HL-60 (cell line): Measurements from ENCODE around the gene IFNE.

ENCODE experiments used
- DNase-seq, 2 experiments: peaks; one replicate each; pipeline ENCODE4 v3.0.0-alpha.2; 2010 to 2020; ENCODE audit warnings: low read depth in 1 of 2, low spot score in 1 of 2
- H3K27ac ChIP-seq: fragments of 250-450 bp; sonication (Bioruptor Pico); replicated peaks from 2 replicates; pipeline ENCODE4 v1.5.1; 2020; ENCODE audit warnings: mild to moderate bottlenecking, moderate library complexity
- H3K27me3 ChIP-seq: fragments of 250-450 bp; sonication (Bioruptor Pico); 2 replicates; pipeline ENCODE4 v1.5.1; 2021; ENCODE audit warnings: mild to moderate bottlenecking, moderate library complexity; ENCODE audit not compliant: insufficient read depth, poor library complexity, severe bottlenecking
- H3K4me3 ChIP-seq: replicated peaks from 2 replicates; pipeline ENCODE4 v1.5.1; 2011; ENCODE audit warnings: mild to moderate bottlenecking, control low read depth, low read length; ENCODE audit not compliant: insufficient read depth
- GABPA ChIP-seq: IDR thresholded peaks from 2 replicates; pipeline ENCODE4 v1.6.1; 2012; ENCODE audit warnings: low read depth
- POLR2AphosphoS5 ChIP-seq: IDR thresholded peaks from 2 replicates; pipeline ENCODE4 v1.6.1; 2012; ENCODE audit warnings: low read depth
- SPI1 ChIP-seq: IDR thresholded peaks from 2 replicates; pipeline ENCODE4 v1.6.1; 2012; ENCODE audit warnings: low read depth, mild to moderate bottlenecking, borderline replicate concordance
- TF ChIP-seq, protein P1 (sequence below): IDR thresholded peaks from 2 replicates; pipeline ENCODE4 v1.6.1; 2012; ENCODE audit warnings: low read depth; ENCODE audit not compliant: insufficient replicate concordance
- TF ChIP-seq, protein P2 (sequence below): IDR thresholded peaks from one replicate; pipeline ENCODE4 v1.5.1; 2011; ENCODE audit warnings: low read length, control low read depth, inconsistent platforms; ENCODE audit not compliant: insufficient read depth

Gene IFNE

DNA sequence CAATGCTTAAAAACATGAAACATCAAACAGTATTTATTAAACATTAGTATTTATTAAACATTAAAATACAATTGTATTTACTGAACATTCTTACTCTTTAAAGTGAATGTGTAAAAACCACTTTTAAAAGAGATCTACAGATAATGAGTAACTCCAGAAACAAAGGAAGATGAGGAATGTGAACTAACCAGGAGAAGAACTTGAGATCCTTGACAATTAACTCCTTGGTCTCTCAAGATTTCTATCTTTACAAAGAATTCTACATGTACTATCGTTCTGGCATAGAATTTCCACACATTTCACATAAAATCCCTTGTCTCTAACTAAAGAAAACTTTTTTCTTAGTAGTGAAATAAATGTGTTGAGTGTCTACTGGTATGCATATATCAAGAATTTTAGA, 28.7 kb upstream of the IFNE start:
- Histone ChIP-seq H3K27ac (no peak overlapping the region), H3K27me3 (no peaks in the 10 kb centered on the region), H3K4me3 (no peak overlapping the region)
- DNase-seq: no peak
- TF ChIP-seq SPI1 (no peak), GABPA (no peak), POLR2AphosphoS5 (no peak)
- TF ChIP-seq, protein P1, sequence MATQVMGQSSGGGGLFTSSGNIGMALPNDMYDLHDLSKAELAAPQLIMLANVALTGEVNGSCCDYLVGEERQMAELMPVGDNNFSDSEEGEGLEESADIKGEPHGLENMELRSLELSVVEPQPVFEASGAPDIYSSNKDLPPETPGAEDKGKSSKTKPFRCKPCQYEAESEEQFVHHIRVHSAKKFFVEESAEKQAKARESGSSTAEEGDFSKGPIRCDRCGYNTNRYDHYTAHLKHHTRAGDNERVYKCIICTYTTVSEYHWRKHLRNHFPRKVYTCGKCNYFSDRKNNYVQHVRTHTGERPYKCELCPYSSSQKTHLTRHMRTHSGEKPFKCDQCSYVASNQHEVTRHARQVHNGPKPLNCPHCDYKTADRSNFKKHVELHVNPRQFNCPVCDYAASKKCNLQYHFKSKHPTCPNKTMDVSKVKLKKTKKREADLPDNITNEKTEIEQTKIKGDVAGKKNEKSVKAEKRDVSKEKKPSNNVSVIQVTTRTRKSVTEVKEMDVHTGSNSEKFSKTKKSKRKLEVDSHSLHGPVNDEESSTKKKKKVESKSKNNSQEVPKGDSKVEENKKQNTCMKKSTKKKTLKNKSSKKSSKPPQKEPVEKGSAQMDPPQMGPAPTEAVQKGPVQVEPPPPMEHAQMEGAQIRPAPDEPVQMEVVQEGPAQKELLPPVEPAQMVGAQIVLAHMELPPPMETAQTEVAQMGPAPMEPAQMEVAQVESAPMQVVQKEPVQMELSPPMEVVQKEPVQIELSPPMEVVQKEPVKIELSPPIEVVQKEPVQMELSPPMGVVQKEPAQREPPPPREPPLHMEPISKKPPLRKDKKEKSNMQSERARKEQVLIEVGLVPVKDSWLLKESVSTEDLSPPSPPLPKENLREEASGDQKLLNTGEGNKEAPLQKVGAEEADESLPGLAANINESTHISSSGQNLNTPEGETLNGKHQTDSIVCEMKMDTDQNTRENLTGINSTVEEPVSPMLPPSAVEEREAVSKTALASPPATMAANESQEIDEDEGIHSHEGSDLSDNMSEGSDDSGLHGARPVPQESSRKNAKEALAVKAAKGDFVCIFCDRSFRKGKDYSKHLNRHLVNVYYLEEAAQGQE: no peak
- TF ChIP-seq, protein P2, sequence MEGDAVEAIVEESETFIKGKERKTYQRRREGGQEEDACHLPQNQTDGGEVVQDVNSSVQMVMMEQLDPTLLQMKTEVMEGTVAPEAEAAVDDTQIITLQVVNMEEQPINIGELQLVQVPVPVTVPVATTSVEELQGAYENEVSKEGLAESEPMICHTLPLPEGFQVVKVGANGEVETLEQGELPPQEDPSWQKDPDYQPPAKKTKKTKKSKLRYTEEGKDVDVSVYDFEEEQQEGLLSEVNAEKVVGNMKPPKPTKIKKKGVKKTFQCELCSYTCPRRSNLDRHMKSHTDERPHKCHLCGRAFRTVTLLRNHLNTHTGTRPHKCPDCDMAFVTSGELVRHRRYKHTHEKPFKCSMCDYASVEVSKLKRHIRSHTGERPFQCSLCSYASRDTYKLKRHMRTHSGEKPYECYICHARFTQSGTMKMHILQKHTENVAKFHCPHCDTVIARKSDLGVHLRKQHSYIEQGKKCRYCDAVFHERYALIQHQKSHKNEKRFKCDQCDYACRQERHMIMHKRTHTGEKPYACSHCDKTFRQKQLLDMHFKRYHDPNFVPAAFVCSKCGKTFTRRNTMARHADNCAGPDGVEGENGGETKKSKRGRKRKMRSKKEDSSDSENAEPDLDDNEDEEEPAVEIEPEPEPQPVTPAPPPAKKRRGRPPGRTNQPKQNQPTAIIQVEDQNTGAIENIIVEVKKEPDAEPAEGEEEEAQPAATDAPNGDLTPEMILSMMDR: no peak

DNA sequence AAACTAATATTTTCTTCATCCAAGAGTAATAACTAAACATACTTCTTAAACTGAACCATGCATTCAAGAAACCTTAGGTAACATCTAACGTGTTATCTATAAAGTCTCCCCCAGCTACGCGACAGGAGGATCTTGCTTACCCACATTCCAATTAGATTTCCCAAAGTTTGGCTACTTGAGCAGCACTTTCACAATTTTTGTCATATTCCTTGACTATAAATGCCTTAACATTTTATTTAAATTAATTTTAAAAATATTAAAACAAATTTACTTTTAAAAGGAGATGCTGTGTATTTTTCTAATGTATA, 25.3 kb upstream of the IFNE start:
- Histone ChIP-seq H3K27ac (no peak overlapping the region), H3K4me3 (no peak overlapping the region), H3K27me3 (no peaks in the 10 kb centered on the region)
- DNase-seq: no peak
- no peak for TF ChIP-seq SPI1
- no peak for TF ChIP-seq POLR2AphosphoS5
- TF ChIP-seq, protein P1: no peak
- TF ChIP-seq, protein P2: no peak

DNA sequence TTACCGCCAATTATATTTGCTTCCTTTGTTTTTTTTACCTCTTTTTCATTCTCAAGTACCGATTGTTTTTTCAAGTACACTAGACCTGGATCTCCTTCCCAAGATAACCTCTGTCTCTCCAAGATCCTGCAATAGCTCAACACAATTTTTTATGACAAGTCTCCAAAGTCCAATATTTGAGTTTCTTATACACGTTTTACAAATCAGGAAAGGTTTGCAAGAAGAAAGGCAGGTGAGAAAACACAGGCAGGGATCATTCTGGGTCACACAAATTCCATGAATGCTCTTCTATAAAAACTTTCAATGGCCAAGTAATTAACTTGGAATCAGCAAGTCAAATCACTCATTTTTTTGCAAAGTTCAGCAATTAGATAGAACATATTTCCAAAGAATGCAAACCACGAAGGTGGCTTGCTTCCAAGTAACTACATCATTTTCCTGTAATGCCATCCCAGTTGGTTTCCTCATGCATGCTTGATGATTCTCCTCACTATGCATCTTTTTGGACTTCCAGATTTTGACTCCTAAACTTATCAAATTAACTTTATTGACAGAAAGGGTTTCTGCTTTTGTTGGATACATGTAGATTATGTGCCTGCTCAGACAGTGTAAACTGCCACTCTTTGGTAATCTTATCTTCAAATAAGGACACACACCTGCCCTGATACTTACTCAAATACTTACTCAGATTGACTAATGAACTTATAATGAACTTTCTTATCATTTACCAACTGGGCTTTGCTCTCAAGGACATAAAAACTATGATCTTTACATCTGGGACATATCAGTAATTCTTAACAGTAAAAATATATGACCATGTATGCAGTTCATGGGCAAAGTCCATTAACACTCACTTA, 24.7 kb upstream of the IFNE start:
- Histone ChIP-seq H3K27ac (no peak overlapping the region), H3K4me3 (no peak overlapping the region), H3K27me3 (no peaks in the 10 kb centered on the region)
- no peak for TF ChIP-seq POLR2AphosphoS5
- TF ChIP-seq SPI1: no peak
- TF ChIP-seq GABPA: no peak
- DNase-seq: peak in 1 of 2 experiments; percentile 1

DNA sequence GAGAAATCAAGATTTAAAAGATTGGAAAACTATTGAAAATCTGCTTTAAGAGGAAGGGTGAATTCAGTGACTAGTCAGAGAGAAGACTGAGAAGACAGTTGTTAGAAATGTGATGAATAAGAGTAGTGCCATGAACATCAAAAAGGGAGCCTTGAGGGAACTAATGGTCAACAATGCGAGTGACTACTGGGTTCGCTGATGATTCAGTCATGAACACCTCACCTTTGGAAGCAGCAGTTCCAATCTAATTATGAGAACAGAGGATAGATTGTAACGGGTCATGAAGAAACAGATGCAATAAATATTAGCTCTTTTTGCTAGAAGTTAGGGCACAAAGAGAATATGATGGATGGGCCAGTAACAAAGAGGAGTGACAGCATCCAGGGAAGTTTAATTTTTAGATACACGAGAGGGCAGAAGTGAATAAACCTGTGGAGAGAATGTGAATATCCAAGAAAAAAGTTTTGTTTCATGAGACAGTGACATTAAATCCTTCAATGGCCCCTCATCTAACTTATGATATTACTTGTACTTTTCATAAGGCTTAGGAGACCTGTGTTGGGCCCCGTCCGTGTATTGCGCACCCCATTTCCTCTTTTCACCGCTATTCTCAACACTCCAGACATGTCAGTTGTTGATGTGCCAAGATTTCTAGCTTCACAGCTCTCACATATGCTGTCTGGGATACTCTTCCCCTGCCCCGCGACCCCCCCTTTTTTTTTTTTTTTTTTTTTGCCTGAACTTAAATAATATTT, 23.5 kb upstream of the IFNE start:
- TF ChIP-seq SPI1 (peak; percentile 59; the same call in 1 of the 2 replicates), POLR2AphosphoS5 (no peak)
- Histone ChIP-seq H3K4me3 (no peak overlapping the region), H3K27ac (no peak overlapping the region), H3K27me3 (no peaks in the 10 kb centered on the region)
- DNase-seq: peak in 1 of 2 experiments; percentile 4
